Subcutaneous preadipocyte (primary cell): Measurements from ENCODE around the gene MYL11. TPM values are rescaled to one million over a fixed set of nuclear protein-coding genes. Genes with fewer than 3 reads are reported as not detected.

Experiments used
- small RNA-seq: library from RNA; depleted of rRNA; stranded (forward); fragments of <200 nt; gene quantifications from one replicate; pipeline ENCODE3, GENCODE V24; 2012
- total RNA-seq: library from RNA; depleted of rRNA; stranded (reverse); fragments of >200 nt; gene quantifications from 2 replicates; pipeline ENCODE4 v1.2.3, GENCODE V29; 2012

Gene MYL11, protein sequence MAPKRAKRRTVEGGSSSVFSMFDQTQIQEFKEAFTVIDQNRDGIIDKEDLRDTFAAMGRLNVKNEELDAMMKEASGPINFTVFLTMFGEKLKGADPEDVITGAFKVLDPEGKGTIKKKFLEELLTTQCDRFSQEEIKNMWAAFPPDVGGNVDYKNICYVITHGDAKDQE
- total RNA-seq: not detected in 2 replicates

DNA sequence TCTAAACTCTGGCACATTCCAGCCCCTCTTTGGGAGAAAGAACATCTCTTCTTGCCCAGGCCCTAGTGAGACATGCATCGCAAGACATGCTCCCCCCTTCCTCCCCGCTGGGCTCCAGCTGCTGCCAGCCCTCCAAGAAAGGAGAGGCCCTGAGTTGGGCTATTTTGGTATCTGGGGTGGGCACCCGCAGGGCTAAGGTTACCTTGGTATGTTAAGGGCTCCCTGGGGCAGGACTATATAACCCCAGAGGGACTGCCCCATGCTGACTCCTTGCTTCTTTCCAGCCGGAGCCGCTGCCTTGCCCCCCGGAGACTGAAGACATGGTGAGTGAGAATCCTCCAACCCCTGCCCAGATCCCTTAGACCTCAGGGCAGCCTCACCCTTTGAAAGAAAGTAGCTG, at the start of gene MYL11:
MYL11 (plus strand) TSS at position 265 of the 400 bp plus-strand sequence; CDS start at position 321, 56 bp downstream.

DNA sequence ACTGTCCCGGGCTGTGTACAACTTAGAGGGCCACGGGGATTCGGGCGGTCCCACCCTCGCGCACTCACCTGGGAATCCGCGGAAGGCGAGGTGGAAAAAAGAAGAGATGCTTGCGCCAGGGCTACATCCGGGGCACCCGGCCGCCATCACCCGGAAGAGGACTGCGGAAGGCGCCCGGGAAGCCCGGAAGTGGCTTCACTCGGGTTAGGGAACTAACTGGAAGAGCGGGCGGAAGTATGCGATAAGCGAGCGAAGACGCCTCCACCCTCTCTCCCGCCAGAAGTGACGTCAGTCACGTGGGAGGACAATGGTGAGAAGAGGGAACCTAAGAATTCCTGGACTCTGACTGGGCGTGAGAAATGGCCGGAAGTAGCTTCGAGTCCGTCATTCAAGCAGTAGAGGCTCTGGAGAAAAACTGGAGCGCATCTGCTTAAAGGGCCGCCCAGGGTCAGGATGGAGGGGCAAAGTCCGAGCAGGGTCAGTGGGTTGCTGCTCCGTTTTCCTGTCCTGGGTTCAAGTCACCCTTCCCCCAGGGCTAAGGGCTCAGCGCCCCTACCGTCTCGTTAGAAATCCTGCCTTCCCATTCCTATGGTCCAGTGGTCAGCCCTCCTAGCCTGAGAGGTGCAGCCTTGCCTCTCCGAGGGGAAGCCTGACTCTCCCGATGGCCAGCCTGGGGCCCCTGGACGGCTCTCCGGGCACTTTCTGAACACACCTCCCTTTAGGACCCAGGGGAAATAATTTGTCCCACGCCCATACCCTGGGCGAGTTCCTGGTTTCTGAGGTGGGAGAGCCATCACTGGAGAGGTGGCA, 19.3 kb upstream of the MYL11 start, which contains the start of gene CD2BP2:
CD2BP2 (minus strand) TSS at position 165 of the 810 bp plus-strand sequence. CDS start 627 bp downstream, outside the sequence.

DNA sequence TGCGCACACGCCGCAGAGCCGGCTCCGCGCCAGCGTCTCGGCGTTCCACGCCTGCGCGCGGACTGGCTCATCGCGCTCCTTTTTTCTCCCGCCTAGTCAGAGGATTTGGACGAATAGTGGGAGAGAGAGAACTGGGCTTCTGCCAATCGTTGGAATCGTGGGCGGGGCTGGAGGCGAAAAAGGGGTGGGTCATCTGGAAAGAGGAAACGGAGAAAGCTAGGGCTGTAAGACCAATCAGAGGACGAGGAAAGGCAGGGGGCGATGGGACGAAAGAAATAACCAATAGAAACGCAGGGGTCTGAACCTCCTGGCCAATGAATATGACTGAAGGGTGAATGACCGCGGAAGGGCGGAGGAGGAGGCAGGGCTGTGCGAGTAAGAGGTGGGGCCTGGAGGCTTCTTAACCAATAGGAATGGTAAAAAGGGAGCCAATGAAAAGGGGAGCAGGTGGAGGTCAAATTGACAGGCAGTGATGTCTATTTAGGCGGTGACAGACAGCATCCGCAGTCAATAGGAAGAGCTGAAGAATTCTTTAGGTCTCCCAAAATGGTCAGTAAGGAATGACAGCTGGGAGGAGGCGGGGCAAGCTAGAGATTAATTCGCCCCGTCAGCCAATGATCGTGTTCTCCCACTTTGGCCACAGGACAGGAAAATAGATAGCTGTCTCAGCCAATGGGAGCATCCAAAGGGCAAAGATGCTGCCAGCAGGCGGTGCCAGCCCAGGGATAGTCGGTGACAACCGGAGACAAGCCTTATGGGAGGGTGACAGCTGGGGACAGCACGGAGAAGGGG, 4.0 kb upstream of the MYL11 start, which contains the start of gene TBC1D10B:
TBC1D10B (minus strand) TSS at position 39 of the 792 bp plus-strand sequence. CDS start 311 bp downstream, outside the sequence.

DNA sequence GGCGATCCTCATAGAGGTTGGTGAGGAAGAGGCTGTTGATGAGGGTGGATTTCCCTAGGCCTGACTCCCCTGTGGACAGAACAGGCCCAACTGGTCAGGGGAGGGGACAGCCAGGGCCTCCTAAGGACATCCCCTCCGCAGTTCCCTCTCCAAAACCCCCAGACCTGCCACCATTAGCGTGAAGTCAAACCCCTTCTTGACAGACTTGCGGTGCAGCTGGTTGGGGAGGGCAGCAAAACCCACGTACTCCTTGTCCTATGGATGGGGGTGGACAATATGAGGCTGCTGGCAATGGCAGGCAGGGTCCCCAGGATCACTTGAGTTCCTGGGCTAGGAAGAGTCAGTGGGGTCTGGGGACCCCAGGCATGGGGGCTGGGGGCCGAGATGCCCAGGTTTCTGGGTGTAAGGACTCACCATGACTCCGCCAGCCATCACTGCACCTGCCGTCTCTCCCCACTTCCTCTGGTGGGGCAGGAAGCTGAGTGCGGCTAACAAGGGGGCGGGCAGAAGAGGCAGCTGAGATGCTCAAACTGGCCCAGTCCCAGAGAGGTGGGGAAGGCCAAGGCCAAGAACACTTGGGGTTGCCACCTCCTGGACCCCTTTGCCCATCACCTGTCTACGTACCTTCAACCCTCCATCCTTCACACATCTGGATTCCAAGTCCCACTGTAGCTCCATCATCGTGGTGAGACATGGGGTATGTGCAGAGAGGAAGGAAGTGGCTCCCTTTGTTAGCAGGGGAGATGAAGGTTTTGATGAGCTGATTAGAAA, 7.7 kb downstream of the MYL11 start, which contains the start of gene SEPTIN1:
SEPTIN1 (minus strand) TSS at position 451 of the 771 bp plus-strand sequence; CDS start at position 432, 19 bp downstream.

DNA sequence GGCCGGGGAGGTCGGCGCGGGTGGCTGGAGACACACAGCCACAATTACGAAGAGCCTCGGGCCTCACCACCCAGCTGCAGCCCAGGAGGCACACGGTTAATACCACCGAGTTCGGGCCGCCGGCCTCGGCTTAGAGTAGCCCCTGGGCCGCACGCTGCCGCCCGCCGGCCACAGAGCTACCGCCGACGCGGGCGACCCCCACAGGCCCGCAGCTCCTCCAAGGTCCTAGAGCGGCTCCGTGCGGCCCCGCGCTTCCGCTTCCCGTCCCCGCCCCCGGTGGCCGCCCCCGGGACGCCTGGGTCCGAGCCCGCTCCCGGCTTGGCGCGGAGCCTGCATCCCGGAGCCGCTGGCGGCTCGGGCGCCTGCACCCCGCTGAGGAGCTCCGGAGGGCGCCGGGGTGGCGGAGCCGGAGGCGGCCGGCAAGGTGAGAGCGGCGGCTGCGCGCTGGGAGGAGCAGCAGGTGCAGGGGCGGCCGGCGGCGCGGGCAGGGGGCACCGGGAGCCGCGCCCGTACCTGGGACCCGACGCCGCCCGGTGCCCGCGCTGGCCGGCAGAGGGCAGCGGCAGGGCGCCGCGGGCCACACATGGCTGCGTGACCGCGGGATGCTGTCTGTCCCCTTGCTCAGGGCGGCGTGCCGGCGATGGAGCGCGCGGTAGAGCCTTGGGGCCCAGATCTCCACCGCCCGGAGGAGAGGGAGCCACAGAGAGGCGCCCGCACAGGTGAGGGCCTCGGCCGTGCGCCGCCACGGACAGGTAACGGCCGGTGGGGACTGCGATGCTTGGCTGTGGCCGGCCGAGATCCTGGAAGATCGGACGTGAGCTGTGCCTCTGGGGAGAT, 20.8 kb downstream of the MYL11 start, which contains the start of gene ZNF48:
ZNF48 (plus strand) TSS at position 266 of the 837 bp plus-strand sequence; CDS start at position 641, 375 bp downstream.

DNA sequence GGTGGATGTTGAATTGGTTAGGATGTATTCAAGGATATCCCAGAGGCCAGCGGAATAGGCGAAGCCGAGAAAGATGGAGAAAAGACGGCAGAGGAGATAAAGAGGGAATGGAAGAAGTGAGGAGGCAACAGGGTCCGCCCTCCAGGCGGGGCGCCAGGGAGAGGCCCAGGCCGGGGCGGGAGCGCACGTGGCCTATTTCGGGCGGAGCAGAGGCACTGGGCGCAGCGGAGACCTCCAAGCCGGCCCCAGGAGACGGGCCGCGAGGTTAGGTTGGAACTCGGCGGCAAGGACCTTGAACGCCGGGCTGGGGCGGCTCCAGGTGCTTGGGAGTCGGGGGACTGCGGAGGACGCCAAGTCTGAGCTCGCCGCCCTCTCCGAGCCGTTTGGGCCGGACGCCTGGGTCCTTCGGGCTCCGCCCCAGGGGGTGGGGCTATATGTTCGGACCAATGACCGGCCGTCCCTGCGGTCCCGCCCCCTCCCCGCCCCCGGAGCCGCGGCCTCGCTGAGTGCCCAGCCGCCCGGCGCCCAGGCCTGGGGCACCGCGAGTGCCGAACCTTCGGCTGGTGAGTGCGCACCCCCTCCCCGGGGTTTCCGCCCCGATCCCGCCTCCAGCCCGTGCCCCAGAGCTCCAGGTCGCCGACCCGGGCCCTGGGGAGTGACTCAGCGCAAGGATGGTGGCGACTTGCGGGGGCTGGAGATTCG, 32.7 kb downstream of the MYL11 start, which contains the start of gene ZNF771:
ZNF771 (plus strand) TSS at position 505 of the 702 bp plus-strand sequence. CDS start 448 bp downstream, outside the sequence.

Small RNA genes within 50 kb of the gene (small RNA-seq; reads per million reads assigned to genes)
- 9.8 reads per million, percentile 95 among the genes with 10 or more reads in this experiment for gene RF00406

Other genes with a start within 250 kb of the MYL11 start
- 0.73 and 1.6 TPM in 2 replicates for gene CORO1A, start 191.2 kb upstream of the MYL11 start, total RNA-seq
- gene BOLA2B, start 181.1 kb upstream of the MYL11 start, total RNA-seq: 47.7 and 168 TPM in 2 replicates
- gene SLX1A, start 180.9 kb upstream of the MYL11 start, total RNA-seq: 37.5 and 42.6 TPM in 2 replicates
- gene SULT1A3, start 175.5 kb upstream of the MYL11 start, total RNA-seq: 2.9 and 5.7 TPM in 2 replicates
- gene NPIPB13, start 126.3 kb upstream of the MYL11 start, total RNA-seq: 0.73 TPM in 1 of 2 replicates, not detected in the other
- 21.7 and 22.3 TPM in 2 replicates for gene CD2BP2, start 19.5 kb upstream of the MYL11 start, total RNA-seq
- 38.6 and 47.3 TPM in 2 replicates for gene TBC1D10B, start 4.3 kb upstream of the MYL11 start, total RNA-seq
- 0.20 TPM in 1 of 2 replicates, not detected in the other for gene SEPTIN1, start 7.8 kb downstream of the MYL11 start, total RNA-seq
- 5.5 and 6.5 TPM in 2 replicates for gene ZNF48, start 20.6 kb downstream of the MYL11 start, total RNA-seq
- gene ZNF771, start 32.8 kb downstream of the MYL11 start, total RNA-seq: 9.8 and 12.1 TPM in 2 replicates
- gene DCTPP1, start 55.2 kb downstream of the MYL11 start, total RNA-seq: 20.6 and 22.1 TPM in 2 replicates
- 6.8 and 7.7 TPM in 2 replicates for gene SEPHS2, start 71.1 kb downstream of the MYL11 start, total RNA-seq
- gene ITGAL, start 97.9 kb downstream of the MYL11 start, total RNA-seq: under 0.01 TPM in 1 of 2 replicates, not detected in the other
- gene ZNF768, start 151.8 kb downstream of the MYL11 start, total RNA-seq: 18.0 and 20.5 TPM in 2 replicates
- 8.1 and 8.4 TPM in 2 replicates for gene ZNF747, start 160.1 kb downstream of the MYL11 start, total RNA-seq
- gene ZNF764, start 183.6 kb downstream of the MYL11 start, total RNA-seq: 4.8 and 7.6 TPM in 2 replicates
- gene ZNF688, start 196.9 kb downstream of the MYL11 start, total RNA-seq: 4.9 and 8.5 TPM in 2 replicates
- 9.4 and 11.4 TPM in 2 replicates for gene ZNF785, start 210.9 kb downstream of the MYL11 start, total RNA-seq
- gene ZNF689, start 235.6 kb downstream of the MYL11 start, total RNA-seq: 5.1 and 5.5 TPM in 2 replicates